ENCODE measurements around the gene CMTM3. TPM values are rescaled to one million over a fixed set of nuclear protein-coding genes. Genes with fewer than 3 reads are reported as not detected.

Gene CMTM3
- 5.4 and 8.8 TPM in 2 replicates for total RNA-seq

GRCh38 chr16:66604376-66605176, at the start of gene CMTM3:
Gene CMTM3, plus strand, starts transcription at chr16:66604704. Its CDS starts 102 bp downstream, at chr16:66604806.

DNA sequence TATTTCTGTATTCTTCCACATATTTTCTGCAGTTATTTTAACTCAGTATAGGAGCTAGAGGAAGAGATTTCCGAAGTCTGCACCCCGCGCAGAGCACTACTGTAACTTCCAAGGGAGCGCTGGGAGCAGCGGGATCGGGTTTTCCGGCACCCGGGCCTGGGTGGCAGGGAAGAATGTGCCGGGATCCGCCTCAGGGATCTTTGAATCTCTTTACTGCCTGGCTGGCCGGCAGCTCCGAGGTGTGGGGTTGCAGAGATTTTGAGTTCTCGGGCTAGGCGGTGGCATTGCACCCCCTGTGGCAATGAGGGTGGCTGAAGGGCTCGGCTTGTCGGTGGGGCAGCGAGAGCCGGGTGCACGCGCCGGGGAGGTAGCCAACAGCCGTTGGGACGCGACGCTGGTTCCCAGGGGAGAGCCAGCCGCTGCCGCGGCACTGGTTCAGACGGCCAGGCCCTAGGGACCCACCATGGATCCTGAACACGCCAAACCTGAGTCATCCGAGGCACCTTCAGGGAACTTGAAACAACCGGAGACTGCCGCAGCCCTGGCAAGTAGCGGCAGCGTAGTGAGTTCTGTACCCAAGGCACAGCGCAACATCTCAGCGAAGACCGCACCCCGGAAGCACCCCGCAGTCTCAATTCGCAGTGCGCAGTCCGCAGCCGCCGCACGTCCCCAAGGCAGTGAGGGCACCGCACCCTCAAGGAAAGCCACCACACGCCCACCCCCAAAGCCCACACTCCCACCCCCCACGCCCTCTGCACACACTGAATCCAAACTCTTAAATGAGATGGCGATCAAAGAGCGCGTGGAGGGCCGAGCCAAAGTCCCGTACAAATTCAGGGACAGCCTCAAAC, 38.2 kb upstream of the CMTM3 start, which contains the start of gene CMTM1:
Gene CMTM1 (plus strand): TSS at position 389 of the 851 bp plus-strand sequence. CDS start 75 bp downstream, at position 464.

GRCh38 chr16:66578651-66579531, 25.6 kb upstream of the CMTM3 start, which contains the start of gene CMTM2:
Gene CMTM2, plus strand, starts transcription at chr16:66579463. Its CDS starts 145 bp downstream, at chr16:66579608.

Other genes with a start within 250 kb of the CMTM3 start
- gene CDH5, start 238.0 kb upstream of the CMTM3 start, total RNA-seq: under 0.01 and 0.09 TPM in 2 replicates
- gene BEAN1, start 177.4 kb upstream of the CMTM3 start, total RNA-seq: not detected in 2 replicates
- gene TK2, start 54.6 kb upstream of the CMTM3 start, total RNA-seq: 53.6 and 58.9 TPM in 2 replicates
- gene CKLF, start 52.1 kb upstream of the CMTM3 start, total RNA-seq: 38.0 and 53.3 TPM in 2 replicates
- gene CMTM1, start 38.3 kb upstream of the CMTM3 start, total RNA-seq: 0.95 and 1.5 TPM in 2 replicates
- gene CMTM2, start 25.2 kb upstream of the CMTM3 start, total RNA-seq: not detected in 2 replicates
- gene CMTM4, start 92.0 kb downstream of the CMTM3 start, total RNA-seq: 3.5 and 6.5 TPM in 2 replicates
- 122 and 152 TPM in 2 replicates for gene DYNC1LI2, start 146.9 kb downstream of the CMTM3 start, total RNA-seq
- under 0.01 and 0.09 TPM in 2 replicates for gene TERB1, start 196.9 kb downstream of the CMTM3 start, total RNA-seq
- gene NAE1, start 226.3 kb downstream of the CMTM3 start, total RNA-seq: 52.1 and 56.9 TPM in 2 replicates
- gene CA7, start 239.7 kb downstream of the CMTM3 start, total RNA-seq: not detected in 2 replicates

All from bronchial smooth muscle cell (primary cell).